Astrocyte of the cerebellum (primary cell): Measurements from ENCODE around the gene CATSPERD.

Experiments used
- DNase-seq: peaks from one replicate; pipeline ENCODE4 v3.0.0-alpha.2; 2011; ENCODE audit warnings: low read depth
- H3K4me3 ChIP-seq: 2 replicates; pipeline ENCODE4 v1.5.1; 2011; ENCODE audit warnings: mild to moderate bottlenecking, low read depth, low read length, moderate library complexity
- in situ Hi-C: cut with HindIII; loops from 2 replicates; pipeline ENCODE4 v1.10.0; 2017; ENCODE audit warnings: low sequenced_read_pairs
- TF ChIP-seq, protein P1 (sequence below): IDR thresholded peaks from 2 replicates; pipeline ENCODE4 v1.5.1; 2012; ENCODE audit warnings: low read length, low read depth, moderate library complexity, mild to moderate bottlenecking; ENCODE audit errors: missing control alignments

CATSPERD gene

DNA sequence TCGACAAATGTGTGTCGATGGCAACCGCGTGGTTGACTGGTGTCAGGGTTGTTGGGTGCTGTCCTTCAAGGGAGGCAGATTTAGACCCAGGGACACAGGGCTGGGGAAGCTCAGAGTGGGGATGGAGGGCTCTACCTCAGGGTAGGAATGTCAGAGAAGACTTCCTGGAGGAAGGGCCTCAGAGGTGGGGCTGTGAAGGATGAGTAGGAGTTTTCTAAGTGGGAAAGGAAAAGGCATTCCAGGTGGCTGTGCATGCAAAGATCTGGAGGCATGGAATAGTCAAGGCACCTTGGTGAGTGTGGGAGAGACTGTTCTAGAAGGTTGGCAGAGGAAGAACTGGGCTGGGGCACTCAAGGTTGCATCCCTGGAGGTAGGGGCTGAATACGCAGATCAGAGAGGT, 86.5 kb downstream of the CATSPERD start:
- no peak overlapping the region for H3K4me3 ChIP-seq
- no peak for DNase-seq
- in situ Hi-C loops = no loop called here
- TF ChIP-seq, protein P1, sequence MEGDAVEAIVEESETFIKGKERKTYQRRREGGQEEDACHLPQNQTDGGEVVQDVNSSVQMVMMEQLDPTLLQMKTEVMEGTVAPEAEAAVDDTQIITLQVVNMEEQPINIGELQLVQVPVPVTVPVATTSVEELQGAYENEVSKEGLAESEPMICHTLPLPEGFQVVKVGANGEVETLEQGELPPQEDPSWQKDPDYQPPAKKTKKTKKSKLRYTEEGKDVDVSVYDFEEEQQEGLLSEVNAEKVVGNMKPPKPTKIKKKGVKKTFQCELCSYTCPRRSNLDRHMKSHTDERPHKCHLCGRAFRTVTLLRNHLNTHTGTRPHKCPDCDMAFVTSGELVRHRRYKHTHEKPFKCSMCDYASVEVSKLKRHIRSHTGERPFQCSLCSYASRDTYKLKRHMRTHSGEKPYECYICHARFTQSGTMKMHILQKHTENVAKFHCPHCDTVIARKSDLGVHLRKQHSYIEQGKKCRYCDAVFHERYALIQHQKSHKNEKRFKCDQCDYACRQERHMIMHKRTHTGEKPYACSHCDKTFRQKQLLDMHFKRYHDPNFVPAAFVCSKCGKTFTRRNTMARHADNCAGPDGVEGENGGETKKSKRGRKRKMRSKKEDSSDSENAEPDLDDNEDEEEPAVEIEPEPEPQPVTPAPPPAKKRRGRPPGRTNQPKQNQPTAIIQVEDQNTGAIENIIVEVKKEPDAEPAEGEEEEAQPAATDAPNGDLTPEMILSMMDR = no peak

DNA sequence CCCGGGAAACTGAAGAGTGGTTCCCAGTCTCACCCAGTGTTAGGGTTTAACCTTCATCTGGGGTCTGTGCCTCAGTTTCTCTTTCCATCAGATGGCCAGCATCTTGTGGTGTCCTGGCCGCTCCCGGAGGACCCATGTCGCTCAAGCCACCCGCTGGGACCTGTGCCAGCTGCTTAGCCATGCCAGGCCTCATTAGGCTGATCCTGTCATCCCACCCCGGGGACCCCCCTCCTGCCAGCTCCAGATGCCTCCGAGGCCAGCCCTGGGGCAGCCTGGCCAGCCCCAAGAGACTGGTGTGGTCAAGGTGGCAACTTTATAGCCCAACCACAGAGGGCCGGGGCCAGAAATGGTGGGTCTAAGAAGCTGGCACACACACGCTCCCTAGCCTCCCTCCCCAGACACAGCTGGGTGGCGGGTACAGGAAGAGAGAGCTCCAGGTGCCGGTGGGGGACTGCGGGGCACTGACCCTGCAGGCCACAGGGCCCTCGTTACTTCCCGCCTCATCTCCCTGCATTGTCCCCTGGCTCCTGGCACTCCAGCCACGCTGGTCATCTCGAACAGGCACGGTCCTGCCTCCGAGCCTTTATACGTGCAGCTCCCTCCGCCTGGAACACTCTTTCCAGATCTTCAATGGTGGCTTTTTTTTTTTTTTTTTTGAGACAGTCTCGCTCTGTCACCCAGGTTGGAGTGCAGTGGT, 87.8 kb downstream of the CATSPERD start:
- H3K4me3 ChIP-seq = no peak overlapping the region
- TF ChIP-seq, protein P1 = no peak
- in situ Hi-C loops = no loop called here
- DNase-seq = no peak

DNA sequence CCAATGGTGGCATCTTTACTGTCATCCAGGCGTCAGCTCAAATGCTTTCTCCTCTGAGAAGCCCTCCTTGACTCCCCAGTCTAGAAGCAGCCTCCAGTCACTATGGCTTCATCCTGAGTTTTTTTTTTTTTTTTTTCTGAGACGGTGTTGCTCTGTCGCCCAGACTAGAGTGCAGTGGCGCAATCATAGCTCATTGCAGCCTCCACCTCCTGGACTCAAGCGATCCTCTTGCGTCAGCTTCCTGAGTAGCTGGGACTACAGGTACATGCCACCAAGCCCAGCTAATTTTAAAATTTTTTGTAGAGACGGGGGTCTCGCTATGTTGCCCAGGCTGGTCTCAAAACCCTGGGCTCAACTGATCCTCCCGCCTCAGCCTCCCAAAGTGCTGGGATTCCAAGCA, 88.6 kb downstream of the CATSPERD start:
- no peak for DNase-seq
- in situ Hi-C loops = no loop called here
- H3K4me3 ChIP-seq = no peak overlapping the region
- TF ChIP-seq, protein P1 = no peak

DNA sequence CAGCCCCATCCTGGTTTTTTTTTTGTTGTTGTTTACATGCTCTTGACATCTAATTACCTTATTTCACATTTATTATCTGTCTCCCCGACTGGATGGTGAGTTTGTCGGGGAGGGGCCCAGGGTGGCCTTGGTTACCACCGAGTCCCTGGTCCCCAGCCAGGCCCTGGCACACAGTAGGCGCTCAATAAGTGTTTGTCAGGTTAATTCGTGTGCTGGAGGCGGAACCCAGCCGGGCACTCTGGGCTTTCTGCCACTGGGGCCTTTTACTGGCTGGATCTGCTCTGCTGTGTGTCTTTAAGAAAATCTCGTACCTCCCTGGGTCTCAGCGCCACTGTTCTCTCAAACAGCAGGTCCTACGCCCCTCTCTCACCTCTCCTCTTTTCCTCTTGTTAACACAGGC, 89.0 kb downstream of the CATSPERD start:
- DNase-seq = no peak
- no peak overlapping the region for H3K4me3 ChIP-seq
- in situ Hi-C loops = no loop called here
- TF ChIP-seq, protein P1 = no peak

DNA sequence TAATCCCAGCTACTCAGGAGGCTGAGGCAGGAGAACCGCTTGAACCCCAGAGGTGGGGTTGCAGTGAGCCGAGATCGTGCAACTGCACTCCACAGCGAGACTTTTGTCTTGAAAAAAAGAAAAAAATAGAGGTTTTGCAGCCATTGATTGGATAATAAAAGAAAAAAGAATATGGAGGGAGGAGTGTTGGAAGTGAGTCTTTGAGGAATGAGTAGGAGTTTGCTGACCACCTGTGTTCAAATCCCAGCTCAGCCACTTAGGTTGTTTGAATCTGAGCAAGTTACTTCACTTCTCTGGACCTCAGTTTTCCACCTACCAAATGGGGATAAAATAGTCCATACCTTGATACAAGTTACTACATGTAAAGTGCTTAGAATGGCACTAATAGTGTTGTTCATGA, 90.7 kb downstream of the CATSPERD start:
- TF ChIP-seq, protein P1 = no peak
- in situ Hi-C loops = no loop called here
- no peak overlapping the region for H3K4me3 ChIP-seq
- no peak for DNase-seq

DNA sequence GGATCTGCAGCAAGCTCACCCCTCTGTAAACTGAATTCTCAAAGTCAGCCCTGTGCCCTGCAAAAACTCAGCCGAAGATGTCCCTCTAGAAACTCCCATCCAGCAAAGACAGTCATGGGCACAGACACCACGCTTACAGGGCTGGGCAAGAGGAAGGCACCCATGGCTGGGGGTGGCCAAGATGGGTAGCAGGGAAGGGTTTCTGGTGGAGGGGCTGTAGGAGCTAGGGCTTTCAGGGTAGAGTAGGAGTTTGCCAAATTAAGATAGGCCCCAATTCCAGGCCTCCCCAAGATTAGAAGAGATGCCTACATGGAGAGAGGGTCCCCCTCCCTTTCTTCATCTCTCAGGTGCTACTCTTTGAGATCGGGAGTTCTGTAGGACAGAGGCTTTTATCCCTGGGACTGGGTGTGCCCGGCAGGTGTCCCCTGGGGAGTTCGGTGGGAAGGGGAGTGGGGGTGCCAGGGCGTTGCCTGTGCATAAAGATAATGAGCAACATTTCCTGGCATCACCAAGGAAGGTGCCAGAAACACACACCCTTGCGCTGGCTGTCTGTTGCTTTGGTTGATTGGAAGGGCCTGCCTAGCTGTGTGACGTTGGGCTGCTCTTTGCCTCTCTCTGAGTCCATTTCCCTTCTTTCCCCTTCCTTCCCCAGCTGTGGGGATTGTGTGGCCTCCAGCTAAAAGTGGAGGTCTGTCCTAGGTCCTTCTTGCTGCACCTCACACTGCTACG, 93.8 kb downstream of the CATSPERD start:
- TF ChIP-seq, protein P1 = no peak
- no peak overlapping the region for H3K4me3 ChIP-seq
- no peak for DNase-seq
- in situ Hi-C loops = no loop called here
